HFF-Myc (cell line): Measurements from ENCODE around the gene NRP1.

ENCODE experiments used
- DNase-seq: peaks from one replicate; pipeline ENCODE4 v3.0.0-alpha.2; 2011; ENCODE audit warnings: low read depth; ENCODE audit errors: extremely low read depth
- H3K4me3 ChIP-seq: replicated peaks from 2 replicates; pipeline ENCODE4 v1.5.1; 2011; ENCODE audit warnings: low read depth, mild to moderate bottlenecking, control low read depth, low read length
- TF ChIP-seq, protein P1 (sequence below): IDR thresholded peaks from 2 replicates; pipeline ENCODE4 v1.5.1; 2012; ENCODE audit warnings: mild to moderate bottlenecking, low read depth, low read length, control low read depth; ENCODE audit errors: missing control alignments

NRP1 gene

DNA sequence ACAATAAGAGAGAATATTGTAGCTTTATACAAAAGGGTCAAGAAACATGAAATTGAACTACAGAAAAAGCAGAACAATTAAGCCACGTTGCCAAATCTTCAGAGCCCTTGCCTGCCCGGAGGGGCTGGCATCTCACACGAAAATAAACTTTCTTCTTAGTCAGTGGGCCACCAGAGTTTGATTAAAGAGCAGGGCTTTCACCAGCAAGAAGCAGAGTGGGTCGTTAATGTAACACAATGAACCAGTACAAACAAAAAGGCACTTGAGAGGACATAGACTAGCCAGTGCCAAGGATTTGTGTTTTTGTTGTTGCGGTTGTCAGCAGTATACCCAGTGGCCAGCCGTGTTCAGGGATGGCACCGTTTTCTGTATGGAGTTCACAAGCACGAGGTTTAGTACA, 155.4 kb downstream of the NRP1 start:
- H3K4me3 ChIP-seq, result no peak overlapping the region
- no peak for DNase-seq
- TF ChIP-seq, protein P1, sequence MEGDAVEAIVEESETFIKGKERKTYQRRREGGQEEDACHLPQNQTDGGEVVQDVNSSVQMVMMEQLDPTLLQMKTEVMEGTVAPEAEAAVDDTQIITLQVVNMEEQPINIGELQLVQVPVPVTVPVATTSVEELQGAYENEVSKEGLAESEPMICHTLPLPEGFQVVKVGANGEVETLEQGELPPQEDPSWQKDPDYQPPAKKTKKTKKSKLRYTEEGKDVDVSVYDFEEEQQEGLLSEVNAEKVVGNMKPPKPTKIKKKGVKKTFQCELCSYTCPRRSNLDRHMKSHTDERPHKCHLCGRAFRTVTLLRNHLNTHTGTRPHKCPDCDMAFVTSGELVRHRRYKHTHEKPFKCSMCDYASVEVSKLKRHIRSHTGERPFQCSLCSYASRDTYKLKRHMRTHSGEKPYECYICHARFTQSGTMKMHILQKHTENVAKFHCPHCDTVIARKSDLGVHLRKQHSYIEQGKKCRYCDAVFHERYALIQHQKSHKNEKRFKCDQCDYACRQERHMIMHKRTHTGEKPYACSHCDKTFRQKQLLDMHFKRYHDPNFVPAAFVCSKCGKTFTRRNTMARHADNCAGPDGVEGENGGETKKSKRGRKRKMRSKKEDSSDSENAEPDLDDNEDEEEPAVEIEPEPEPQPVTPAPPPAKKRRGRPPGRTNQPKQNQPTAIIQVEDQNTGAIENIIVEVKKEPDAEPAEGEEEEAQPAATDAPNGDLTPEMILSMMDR, result no peak

DNA sequence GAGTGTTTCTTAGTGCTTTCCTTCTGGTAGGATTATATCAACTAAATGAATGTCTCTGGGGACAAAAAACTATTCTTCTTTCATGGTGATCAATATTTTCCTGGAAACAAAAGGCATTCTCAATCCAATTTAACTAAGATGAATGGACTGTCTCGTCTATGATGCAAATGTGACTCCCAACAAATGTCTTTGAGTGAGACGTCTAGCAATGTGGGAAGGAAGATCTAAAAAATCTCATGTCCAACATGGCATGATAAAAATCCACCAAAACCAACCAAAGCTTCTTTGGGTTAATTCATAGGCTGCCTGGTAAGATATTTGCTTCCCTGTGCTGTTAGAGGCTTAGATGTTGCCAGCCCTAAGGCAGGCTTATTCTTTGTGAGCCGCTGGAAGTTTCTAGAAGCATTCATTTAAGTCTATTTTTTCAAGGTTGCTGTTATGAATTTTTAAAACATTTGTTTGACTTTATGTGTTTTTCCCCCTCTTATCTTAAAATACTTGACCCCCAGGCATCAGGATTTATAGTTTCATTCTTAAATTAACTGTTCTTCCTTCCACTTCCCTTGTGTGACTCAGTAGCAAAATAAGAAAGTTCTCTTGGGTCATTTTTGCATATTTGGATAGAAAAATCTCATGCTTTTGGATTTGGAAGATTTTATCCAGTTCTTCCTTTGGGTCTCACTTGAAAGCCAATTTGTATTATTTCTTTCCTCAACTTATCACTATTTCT, 156.3 kb downstream of the NRP1 start:
- no peak for DNase-seq
- H3K4me3 ChIP-seq, result no peak overlapping the region
- TF ChIP-seq, protein P1, result no peak

GRCh38 chr10:33176688-33177087, 157.8 kb downstream of the NRP1 start:
- TF ChIP-seq, protein P1, result no peak
- H3K4me3 ChIP-seq, result no peak overlapping the region
- no peak for DNase-seq

GRCh38 chr10:33174674-33175434, 159.6 kb downstream of the NRP1 start:
- no peak for DNase-seq

DNA sequence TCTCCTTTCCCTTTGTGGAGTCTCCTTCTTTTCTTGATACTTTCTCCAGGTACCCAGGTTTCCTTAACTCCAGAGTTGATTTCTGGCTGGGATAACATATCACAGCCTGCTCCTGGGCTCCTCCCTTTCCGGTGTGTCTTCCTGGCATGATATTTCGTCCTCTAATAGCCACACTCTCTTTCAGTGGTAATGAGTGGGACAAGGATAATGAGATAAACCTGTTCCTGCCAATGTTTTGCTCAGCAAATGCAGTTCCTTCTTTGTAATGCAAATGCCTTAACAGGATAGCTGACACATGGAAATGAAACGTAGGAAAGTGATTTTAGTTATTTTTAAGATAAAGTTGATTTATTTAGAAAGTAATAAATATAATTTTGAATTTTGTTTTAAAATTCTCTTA, 168.6 kb downstream of the NRP1 start:
- DNase-seq, result no peak
- TF ChIP-seq, protein P1, result no peak
- H3K4me3 ChIP-seq, result no peak overlapping the region

More at GRCh38 chr10:33174674-33175434, 159.6 kb downstream of the NRP1 start:
- H3K4me3 ChIP-seq, result no peak overlapping the region
- TF ChIP-seq, protein P1, result no peak

DNA sequence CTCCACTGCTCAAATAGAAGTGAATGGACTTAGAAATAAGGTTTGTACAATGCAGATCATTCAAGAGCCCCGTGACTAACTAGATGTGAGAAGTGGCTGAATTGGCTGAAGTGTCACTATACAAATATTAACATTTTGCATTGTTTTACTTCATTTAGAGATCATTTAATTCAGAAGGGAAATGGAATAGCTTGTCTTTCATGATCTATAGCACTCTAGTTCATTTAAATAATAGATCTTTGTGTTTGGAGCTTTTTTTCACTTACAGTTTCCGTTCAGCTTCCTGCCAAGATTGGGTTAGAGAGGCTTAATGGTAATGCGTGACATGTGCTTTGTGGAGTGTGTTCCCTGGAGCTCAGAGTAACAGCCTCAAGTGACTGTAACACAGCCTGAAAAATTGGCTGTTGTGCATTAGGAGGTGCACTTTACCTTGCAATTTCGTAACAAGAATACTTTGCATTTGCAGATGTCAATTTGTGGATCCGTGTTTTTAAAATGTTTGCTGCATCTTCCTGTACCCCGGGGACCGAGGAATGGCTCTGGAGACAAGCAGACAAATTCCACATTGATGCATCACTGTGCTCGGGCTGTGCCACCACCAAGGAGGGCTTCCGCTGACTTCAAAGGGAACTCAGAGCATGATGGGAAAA, 170.3 kb downstream of the NRP1 start:
- TF ChIP-seq, protein P1, result no peak
- no peak overlapping the region for H3K4me3 ChIP-seq
- no peak for DNase-seq
